MV-4-11 (cell line): ENCODE data around the gene MMP1.
"Not testable (repeated sequence)": the region's sequence is repeated elsewhere in the genome, so short reads cannot be mapped to it uniquely, and the experiment has no call there.

Experiments
- DNase-seq: peaks from one replicate; lab custom pipeline; 2025; lab: John Stamatoyannopoulos, UW

Gene MMP1

GRCh38 chr11:102760344-102761035, 37.5 kb downstream of the MMP1 start:
- DNase-seq = peak; percentile 96

- DNase-seq = peak; percentile 86
Observed at GRCh38 chr11:102757823-102758549, 40.0 kb downstream of the MMP1 start.

- DNase-seq = no peak
Observed at GRCh38 chr11:102753267-102753666, 44.7 kb downstream of the MMP1 start.

- DNase-seq = no peak
Observed at GRCh38 chr11:102751673-102752072, 46.3 kb downstream of the MMP1 start.

- DNase-seq = no peak
Observed at GRCh38 chr11:102749101-102749722, 48.7 kb downstream of the MMP1 start.

GRCh38 chr11:102746746-102747578, 51.0 kb downstream of the MMP1 start:
- not testable (repeated sequence) for DNase-seq
